ENCODE results near the gene CPE.
A peak's percentile ranks its signal among the peaks of the same experiment; 100 is the strongest.
"Not testable (repeated sequence)": the region's sequence is repeated elsewhere in the genome, so short reads cannot be mapped to it uniquely, and the experiment has no call there.

The CPE gene

GRCh38 chr4:165472943-165473676 is 94.3 kb downstream of the CPE start:
- no peak for DNase-seq

- no peak for DNase-seq
Measured at GRCh38 chr4:165474784-165475705, 96.2 kb downstream of the CPE start.

GRCh38 chr4:165475706-165476070 is 96.9 kb downstream of the CPE start:
- no peak for DNase-seq

GRCh38 chr4:165476214-165477098 is 97.6 kb downstream of the CPE start:
- DNase-seq: no peak

GRCh38 chr4:165477799-165478198 is 99.0 kb downstream of the CPE start:
- no peak for DNase-seq

GRCh38 chr4:165478260-165478659 is 99.5 kb downstream of the CPE start:
- no peak for DNase-seq

- no peak for DNase-seq
Measured at GRCh38 chr4:165481053-165481835, 102.4 kb downstream of the CPE start.

- no peak for DNase-seq
Measured at GRCh38 chr4:165489786-165490185, 111.0 kb downstream of the CPE start.

GRCh38 chr4:165492583-165492982 is 113.8 kb downstream of the CPE start:
- not testable (repeated sequence) for DNase-seq

GRCh38 chr4:165493359-165493758 is 114.6 kb downstream of the CPE start:
- peak; percentile 68 for DNase-seq

- peak; percentile 2 for DNase-seq
Measured at GRCh38 chr4:165502916-165503907, 124.4 kb downstream of the CPE start.

GRCh38 chr4:165504184-165504583 is 125.4 kb downstream of the CPE start:
- no peak for DNase-seq

- no peak for DNase-seq
Measured at GRCh38 chr4:165505958-165506837, 127.4 kb downstream of the CPE start.

GRCh38 chr4:165506849-165507248 is 128.0 kb downstream of the CPE start:
- DNase-seq: no peak

GRCh38 chr4:165507381-165507780 is 128.6 kb downstream of the CPE start:
- no peak for DNase-seq

- DNase-seq: no peak
Measured at GRCh38 chr4:165508372-165509120, 129.7 kb downstream of the CPE start.

GRCh38 chr4:165512424-165512823 is 133.6 kb downstream of the CPE start:
- DNase-seq: no peak

- DNase-seq: no peak
Measured at GRCh38 chr4:165514739-165515138, 135.9 kb downstream of the CPE start.

- DNase-seq: no peak
Measured at GRCh38 chr4:165515201-165515600, 136.4 kb downstream of the CPE start.

All from activated CD4-positive, alpha-beta T cell treated with anti-CD3 and anti-CD28 coated beads, Interleukin-2, amount 50 U/mL, for 16 hours (primary cell).